Rectal smooth muscle tissue (tissue), 1 donor: ENCODE measurements around the gene NCOA6.
"Not testable (repeated sequence)": the region's sequence is repeated elsewhere in the genome, so short reads cannot be mapped to it uniquely, and the experiment has no call there.

ENCODE experiments used
- H3K27ac ChIP-seq: one replicate; pipeline ENCODE4 v1.7.0; 2013; ENCODE audit warnings: low read depth, low read length, inconsistent platforms
- H3K27me3 ChIP-seq: one replicate; pipeline ENCODE4 v1.7.0; 2013; ENCODE audit warnings: low read length; ENCODE audit not compliant: control insufficient read depth, insufficient read depth
- H3K36me3 ChIP-seq: one replicate; pipeline ENCODE4 v1.7.0; 2013; ENCODE audit warnings: low read length; ENCODE audit not compliant: control insufficient read depth, insufficient read depth
- H3K4me1 ChIP-seq: one replicate; pipeline ENCODE4 v1.7.0; 2013; ENCODE audit warnings: low read length; ENCODE audit not compliant: control insufficient read depth, insufficient read depth
- H3K4me3 ChIP-seq: one replicate; pipeline ENCODE4 v1.7.0; 2013; ENCODE audit warnings: low read length
- H3K9ac ChIP-seq: one replicate; pipeline ENCODE4 v1.7.0; 2013; ENCODE audit warnings: low read length

The NCOA6 gene

DNA sequence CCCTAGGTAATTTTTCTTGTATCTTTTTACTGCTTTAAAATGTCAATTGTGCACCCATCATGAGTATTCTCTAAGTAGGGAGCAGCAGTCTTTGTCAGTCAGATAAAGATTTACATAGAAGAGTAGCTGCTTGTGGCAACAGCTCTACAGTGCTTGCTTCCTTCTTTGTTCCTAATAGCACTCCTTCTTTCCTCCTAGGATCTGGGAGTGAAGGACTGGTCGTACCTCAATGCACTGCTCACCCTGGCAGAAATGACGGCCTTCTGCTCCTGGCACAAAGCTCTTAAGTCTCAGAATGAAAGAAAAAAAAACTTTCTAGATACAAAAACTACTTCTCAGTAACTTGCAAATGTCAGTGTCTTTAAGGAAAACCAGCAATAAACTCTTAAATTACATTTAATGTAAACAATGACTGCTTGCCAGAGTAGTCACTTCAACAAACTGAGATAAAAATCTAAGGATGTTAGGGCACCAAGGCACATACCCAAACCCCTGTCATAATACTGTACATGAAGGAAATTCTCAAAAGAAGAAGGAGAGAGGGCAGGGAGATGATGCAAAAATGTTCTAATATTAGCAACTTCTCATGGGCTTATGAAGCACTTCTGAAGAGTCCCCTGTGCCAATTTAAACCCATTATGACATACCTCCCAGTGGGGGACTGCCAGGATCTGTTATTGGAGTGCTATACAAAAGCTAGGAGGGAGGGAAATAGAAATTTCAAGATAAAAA, 34.0 kb downstream of the NCOA6 start:
- Histone ChIP-seq H3K4me3 (no peak overlapping the region), H3K4me1 (peaks cover 7% of the 10 kb centered on the region), H3K27ac (peak overlapping the region; percentile 17), H3K36me3 (peaks cover 2% of the 10 kb centered on the region), H3K27me3 (no peaks in the 10 kb centered on the region), H3K9ac (no peak overlapping the region)

DNA sequence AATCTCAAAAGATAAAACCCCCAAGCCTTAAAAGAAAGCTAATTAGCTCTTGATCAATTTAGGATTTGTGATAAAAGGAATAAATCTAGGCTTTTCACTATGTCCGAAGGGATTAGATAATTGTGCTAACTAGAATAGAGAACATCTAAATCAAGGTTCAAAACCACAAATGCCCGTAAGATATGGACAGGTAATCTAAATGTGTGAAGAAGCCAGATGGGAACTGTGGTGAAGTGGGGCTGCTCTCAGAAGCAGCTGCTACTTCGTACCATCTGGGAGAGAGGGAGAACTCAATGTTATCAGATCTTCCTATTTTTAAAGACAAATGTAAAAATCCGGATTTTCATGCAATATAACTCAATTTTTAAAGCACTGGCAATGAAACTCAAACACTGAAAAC, 44.2 kb downstream of the NCOA6 start:
- Histone ChIP-seq H3K4me3 (no peak overlapping the region), H3K4me1 (no peaks in the 10 kb centered on the region), H3K9ac (no peak overlapping the region), H3K27ac (no peak overlapping the region), H3K27me3 (no peaks in the 10 kb centered on the region), H3K36me3 (peaks cover 12% of the 10 kb centered on the region)

DNA sequence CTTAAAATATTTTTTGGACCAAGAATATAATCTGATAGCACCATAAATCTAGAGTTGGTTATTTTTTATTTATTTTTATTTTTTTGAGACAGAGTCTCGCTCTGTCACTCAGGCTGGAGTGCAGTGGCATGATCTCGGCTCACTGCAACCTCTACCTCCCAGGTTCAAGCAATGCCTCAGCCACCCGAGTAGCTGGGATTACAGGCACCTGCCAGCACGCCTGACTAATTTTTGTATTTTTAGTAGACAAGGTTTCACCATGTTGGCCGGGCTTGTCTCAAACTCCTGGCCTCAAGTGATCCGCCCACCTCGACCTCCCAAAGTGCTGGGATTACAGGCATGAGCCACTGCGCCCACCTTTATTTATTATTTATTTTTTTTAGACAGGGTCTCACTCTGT, 45.2 kb downstream of the NCOA6 start:
- H3K9ac ChIP-seq, result not testable (repeated sequence)
- peaks cover 12% of the 10 kb centered on the region for H3K36me3 ChIP-seq

GRCh38 chr20:34776177-34776576, 49.3 kb downstream of the NCOA6 start:
- H3K27ac ChIP-seq, result no peak overlapping the region
- no peak overlapping the region for H3K4me3 ChIP-seq
- peaks cover 19% of the 10 kb centered on the region for H3K36me3 ChIP-seq
- no peaks in the 10 kb centered on the region for H3K27me3 ChIP-seq
- no peak overlapping the region for H3K9ac ChIP-seq
- no peaks in the 10 kb centered on the region for H3K4me1 ChIP-seq

More for the DNA sequence above, 45.2 kb downstream of the NCOA6 start:
- not testable (repeated sequence) for H3K27me3 ChIP-seq, H3K4me1 ChIP-seq, H3K4me3 ChIP-seq, H3K27ac ChIP-seq

- no peaks in the 10 kb centered on the region for H3K4me1 ChIP-seq
- peaks cover 17% of the 10 kb centered on the region for H3K36me3 ChIP-seq
- no peak overlapping the region for H3K9ac ChIP-seq
- H3K27me3 ChIP-seq, result no peaks in the 10 kb centered on the region
- H3K27ac ChIP-seq, result no peak overlapping the region
- H3K4me3 ChIP-seq, result no peak overlapping the region
Measured at GRCh38 chr20:34774886-34775285, 50.6 kb downstream of the NCOA6 start.

- H3K4me1 ChIP-seq, result no peaks in the 10 kb centered on the region
- no peak overlapping the region for H3K9ac ChIP-seq
- peaks cover 13% of the 10 kb centered on the region for H3K36me3 ChIP-seq
- no peaks in the 10 kb centered on the region for H3K27me3 ChIP-seq
- H3K4me3 ChIP-seq, result no peak overlapping the region
- no peak overlapping the region for H3K27ac ChIP-seq
Measured at GRCh38 chr20:34774449-34774848, 51.0 kb downstream of the NCOA6 start.

DNA sequence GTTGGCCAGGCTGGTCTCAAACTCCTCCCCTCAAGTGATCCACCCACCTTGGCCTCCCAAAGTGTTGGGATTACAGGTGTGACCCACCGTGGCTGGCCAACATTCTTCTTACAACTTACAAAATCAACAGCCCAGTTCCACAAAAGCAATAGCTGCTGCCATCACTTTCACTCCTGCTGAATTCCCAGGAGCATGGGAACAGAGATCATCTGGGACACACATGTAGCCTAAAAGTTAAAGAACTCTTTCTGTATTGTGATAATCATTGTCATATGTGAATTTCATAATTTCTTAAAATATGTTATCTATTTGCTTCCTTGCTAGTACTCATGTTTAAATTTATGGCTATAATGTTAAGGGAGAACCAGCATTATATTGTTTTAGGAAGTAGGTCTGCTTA, 51.7 kb downstream of the NCOA6 start:
- H3K4me1 ChIP-seq, result no peaks in the 10 kb centered on the region
- H3K4me3 ChIP-seq, result no peak overlapping the region
- H3K27me3 ChIP-seq, result no peaks in the 10 kb centered on the region
- H3K9ac ChIP-seq, result no peak overlapping the region
- H3K36me3 ChIP-seq, result peaks cover 12% of the 10 kb centered on the region
- no peak overlapping the region for H3K27ac ChIP-seq

- no peak overlapping the region for H3K9ac ChIP-seq
- H3K27ac ChIP-seq, result no peak overlapping the region
- no peaks in the 10 kb centered on the region for H3K27me3 ChIP-seq
- no peaks in the 10 kb centered on the region for H3K4me1 ChIP-seq
- H3K4me3 ChIP-seq, result no peak overlapping the region
- peaks cover 12% of the 10 kb centered on the region for H3K36me3 ChIP-seq
Measured at GRCh38 chr20:34772437-34772836, 53.0 kb downstream of the NCOA6 start.

GRCh38 chr20:34771680-34772081, 53.8 kb downstream of the NCOA6 start:
- no peak overlapping the region for H3K27ac ChIP-seq
- H3K4me3 ChIP-seq, result no peak overlapping the region
- no peak overlapping the region for H3K9ac ChIP-seq
- H3K4me1 ChIP-seq, result no peaks in the 10 kb centered on the region
- H3K36me3 ChIP-seq, result peaks cover 15% of the 10 kb centered on the region
- no peaks in the 10 kb centered on the region for H3K27me3 ChIP-seq

DNA sequence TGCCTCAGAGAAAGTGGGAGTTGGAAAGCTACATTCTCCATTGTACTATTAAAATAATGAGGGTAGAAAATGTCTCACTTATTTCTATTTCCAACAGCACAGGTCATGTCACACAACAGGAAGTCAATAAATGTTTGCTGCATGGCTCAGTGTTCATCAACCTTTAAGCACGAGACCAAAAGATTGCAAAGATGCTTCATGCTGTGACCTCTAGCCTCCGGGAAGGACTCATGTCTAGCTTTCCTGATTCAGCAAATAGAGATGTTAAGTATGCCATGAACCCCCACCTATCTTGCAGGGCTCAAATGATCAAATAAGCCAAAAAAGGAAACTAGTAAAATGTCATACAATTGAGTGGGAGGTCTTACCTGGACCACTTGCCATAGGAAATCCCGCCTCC, 57.4 kb downstream of the NCOA6 start:
- no peaks in the 10 kb centered on the region for H3K27me3 ChIP-seq
- H3K4me3 ChIP-seq, result no peak overlapping the region
- H3K27ac ChIP-seq, result no peak overlapping the region
- peaks cover 19% of the 10 kb centered on the region for H3K36me3 ChIP-seq
- no peaks in the 10 kb centered on the region for H3K4me1 ChIP-seq
- no peak overlapping the region for H3K9ac ChIP-seq

DNA sequence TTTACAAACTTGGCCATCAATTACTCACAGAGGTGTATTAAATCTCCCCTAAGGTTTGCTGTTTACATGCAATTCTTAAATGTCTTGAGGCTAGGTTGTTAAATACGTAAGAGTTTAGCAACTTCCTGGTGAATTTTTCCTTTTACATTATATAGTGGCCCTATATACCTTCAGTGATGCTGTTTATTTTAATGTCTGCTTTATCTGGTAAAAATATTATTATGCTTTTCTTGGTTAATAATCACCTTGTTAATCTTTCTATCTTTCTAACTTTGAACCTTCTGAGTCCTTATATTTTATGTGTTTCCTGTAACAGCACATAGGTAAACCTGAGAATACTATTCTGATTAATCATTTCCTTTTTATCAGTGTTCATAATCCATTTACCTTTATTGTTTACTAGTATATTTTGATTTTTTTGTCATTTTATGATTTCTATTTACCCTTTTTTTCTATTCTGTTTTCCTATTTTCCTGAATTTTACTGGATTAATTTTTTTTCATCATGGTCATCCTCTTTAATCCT, 63.4 kb downstream of the NCOA6 start:
- H3K27ac ChIP-seq, result no peak overlapping the region

DNA sequence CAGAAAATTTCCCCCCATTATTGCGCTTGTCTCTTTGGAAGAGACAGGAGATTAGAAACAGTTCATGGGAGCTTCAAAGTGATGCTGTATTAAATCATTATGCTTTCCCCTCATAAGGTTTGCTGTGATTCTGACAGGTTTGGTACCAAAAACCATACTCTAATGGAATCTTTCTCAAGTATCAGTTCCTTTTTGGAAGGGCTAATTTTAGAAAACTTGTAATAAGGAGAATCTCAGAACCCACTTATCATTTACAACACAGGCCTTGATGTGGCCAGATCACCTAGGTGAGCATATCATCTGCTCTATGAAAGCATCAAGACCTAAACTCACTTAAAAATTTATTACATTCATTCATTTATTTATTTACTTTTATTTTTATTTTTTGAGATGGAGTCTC, 70.1 kb downstream of the NCOA6 start:
- Histone ChIP-seq H3K4me1 (no peaks in the 10 kb centered on the region), H3K36me3 (peaks cover 20% of the 10 kb centered on the region), H3K4me3 (no peak overlapping the region), H3K27ac (no peak overlapping the region), H3K9ac (no peak overlapping the region), H3K27me3 (no peaks in the 10 kb centered on the region)

More for the DNA sequence above, 63.4 kb downstream of the NCOA6 start:
- Histone ChIP-seq H3K4me3 (no peak overlapping the region), H3K27me3 (no peaks in the 10 kb centered on the region), H3K9ac (no peak overlapping the region), H3K36me3 (peaks cover 29% of the 10 kb centered on the region), H3K4me1 (no peaks in the 10 kb centered on the region)

DNA sequence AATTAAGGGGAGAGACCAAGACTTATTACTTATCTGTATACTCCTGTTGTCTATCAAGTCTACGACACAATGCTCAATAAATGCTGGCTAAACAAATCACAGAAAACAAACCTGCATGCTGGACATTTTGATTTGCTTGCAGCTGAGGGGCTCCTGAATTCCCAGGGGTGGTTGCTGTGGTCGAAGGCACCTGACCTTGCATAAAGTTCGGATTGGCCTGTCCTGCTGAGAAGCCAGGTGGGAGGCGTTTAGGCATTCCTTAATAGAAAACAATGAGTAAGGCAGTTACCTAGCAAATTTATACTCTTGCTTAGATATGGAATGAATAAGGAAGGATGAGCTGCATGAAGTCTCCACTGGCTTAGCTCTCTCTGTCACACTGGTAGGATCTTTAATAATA, 70.8 kb downstream of the NCOA6 start:
- Histone ChIP-seq H3K4me1 (no peaks in the 10 kb centered on the region), H3K36me3 (peaks cover 27% of the 10 kb centered on the region), H3K27me3 (no peaks in the 10 kb centered on the region), H3K9ac (no peak overlapping the region), H3K4me3 (no peak overlapping the region), H3K27ac (no peak overlapping the region)
